ENCODE data around the gene MAMSTR.

Gene MAMSTR

DNA sequence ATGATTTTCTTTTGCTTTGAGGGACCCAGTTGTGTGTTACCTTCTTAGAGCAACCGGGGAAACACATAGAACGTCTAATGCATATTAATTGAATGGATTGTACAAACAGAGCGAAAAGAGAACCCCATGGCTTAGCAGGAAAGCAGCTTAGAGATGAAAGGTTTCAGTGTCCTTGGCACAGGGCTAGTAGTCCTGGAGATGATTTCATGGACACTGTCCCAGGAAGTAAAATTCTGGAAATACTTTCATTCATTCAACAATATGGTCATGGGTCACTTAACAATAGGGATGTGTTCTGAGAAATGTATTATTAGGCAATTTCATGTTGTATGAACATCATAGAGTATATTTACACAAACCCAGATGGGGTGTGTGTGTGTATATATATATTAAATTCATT is 33.4 kb downstream of the MAMSTR start:
- Histone ChIP-seq H3K79me1 (ENCODE audit: low read depth, low read length) (no peaks in the 10 kb centered on the region), H4K8ac (ENCODE audit: low read depth, low read length) (no peak overlapping the region), H3K4ac (ENCODE audit: low read length) (no peak overlapping the region), H3K18ac (ENCODE audit: low read length) (no peak overlapping the region), H3K23ac (ENCODE audit: low read depth, low read length, poor library complexity) (no peak overlapping the region), H2AFZ (ENCODE audit: low read length) (no peak overlapping the region), H3K27me3 (ENCODE audit: control insufficient read depth in 3 of 3, insufficient read depth in 3 of 3, low read depth in 1 of 3, low read length in 3 of 3) (no peaks in the 10 kb centered on the region), H3K14ac (ENCODE audit: low read length) (no peak overlapping the region), H3K9me3 (replicated peaks in 1 of 2; ENCODE audit: control insufficient read depth in 2 of 2, insufficient read depth in 1 of 2, low read depth in 1 of 2, low read length in 2 of 2) (peaks cover 0 to 3% of the 10 kb centered on the region in 2 donors), H3K36me3 (replicated peaks in 1 of 2; ENCODE audit: control insufficient read depth in 2 of 2, insufficient read depth in 2 of 2, low read length in 2 of 2) (no peaks in the 10 kb centered on the region), H3K9ac (ENCODE audit: low read depth, low read length, poor library complexity) (no peak overlapping the region), H2BK5ac (ENCODE audit: low read length) (no peak overlapping the region), H2BK120ac (ENCODE audit: low read depth, low read length) (no peak overlapping the region), H3K4me2 (ENCODE audit: insufficient read depth, low read length, poor library complexity, severe bottlenecking) (no peak overlapping the region), H2BK12ac (ENCODE audit: low read length) (no peak overlapping the region), H4K91ac (ENCODE audit: low read depth, low read length, poor library complexity) (no peak overlapping the region), H2BK15ac (ENCODE audit: low read length) (no peak overlapping the region), H3K4me3 (ENCODE audit: low read length in 2 of 2) (no peak overlapping the region), H3K27ac (replicated peaks; ENCODE audit: low read length) (no peak overlapping the region), H2AK5ac (ENCODE audit: low read depth, low read length) (no peak overlapping the region), H3K4me1 (ENCODE audit: control insufficient read depth in 2 of 2, insufficient read depth in 1 of 2, low read depth in 1 of 2, low read length in 2 of 2) (peaks cover 0 to 2% of the 10 kb centered on the region in 2 donors)
- WGBS, 2 donors (ENCODE audit: extremely low coverage in 2 of 2, insufficient read length in 2 of 2, insufficient replicate concordance in 1 of 2): no CpG with 5 or more reads among the region's 3 CpGs
- no peak for DNase-seq (ENCODE audit: low spot score)

DNA sequence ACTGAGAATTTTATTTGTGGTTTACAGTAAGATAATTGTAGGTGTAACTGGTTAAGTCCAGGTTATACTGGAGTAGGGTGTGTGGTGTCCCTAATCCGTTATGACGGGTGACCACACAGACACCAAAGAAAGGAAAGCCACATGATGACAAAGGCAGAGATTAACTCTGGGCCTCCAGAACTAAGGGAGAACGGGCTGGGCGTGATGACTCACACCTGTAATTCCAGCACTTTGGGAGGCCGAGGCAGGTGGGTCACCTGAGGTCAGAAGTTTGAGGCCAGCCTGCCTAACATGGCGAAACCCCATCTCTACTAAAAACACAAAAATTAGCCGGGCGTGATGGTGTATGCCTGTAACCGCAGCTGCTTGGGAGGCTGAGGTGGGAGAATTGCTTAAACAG is 33.9 kb downstream of the MAMSTR start:
- H3K4me3 ChIP-seq (ENCODE audit: low read length in 2 of 2): no peak overlapping the region
- no CpG with 5 or more reads among the region's 9 CpGs for WGBS, 2 donors (ENCODE audit: extremely low coverage in 2 of 2, insufficient read length in 2 of 2, insufficient replicate concordance in 1 of 2)
- no peak overlapping the region for H3K27ac ChIP-seq (replicated peaks; ENCODE audit: low read length)
- H4K91ac ChIP-seq (ENCODE audit: low read depth, low read length, poor library complexity): no peak overlapping the region
- H3K18ac ChIP-seq (ENCODE audit: low read length): no peak overlapping the region
- H4K8ac ChIP-seq (ENCODE audit: low read depth, low read length): no peak overlapping the region
- no peak overlapping the region for H2AK5ac ChIP-seq (ENCODE audit: low read depth, low read length)
- H2BK12ac ChIP-seq (ENCODE audit: low read length): no peak overlapping the region
- no peak overlapping the region for H3K23ac ChIP-seq (ENCODE audit: low read depth, low read length, poor library complexity)
- H3K9me3 ChIP-seq (replicated peaks in 1 of 2; ENCODE audit: control insufficient read depth in 2 of 2, insufficient read depth in 1 of 2, low read depth in 1 of 2, low read length in 2 of 2): peaks cover 0 to 3% of the 10 kb centered on the region in 2 donors
- H2BK5ac ChIP-seq (ENCODE audit: low read length): no peak overlapping the region
- H2AFZ ChIP-seq (ENCODE audit: low read length): no peak overlapping the region
- no peak overlapping the region for H3K9ac ChIP-seq (ENCODE audit: low read depth, low read length, poor library complexity)
- no peak overlapping the region for H2BK120ac ChIP-seq (ENCODE audit: low read depth, low read length)
- no peaks in the 10 kb centered on the region for H3K79me1 ChIP-seq (ENCODE audit: low read depth, low read length)
- H3K14ac ChIP-seq (ENCODE audit: low read length): no peak overlapping the region
- H3K4me2 ChIP-seq (ENCODE audit: insufficient read depth, low read length, poor library complexity, severe bottlenecking): no peak overlapping the region
- H3K27me3 ChIP-seq (ENCODE audit: control insufficient read depth in 3 of 3, insufficient read depth in 3 of 3, low read depth in 1 of 3, low read length in 3 of 3): no peaks in the 10 kb centered on the region
- no peaks in the 10 kb centered on the region for H3K36me3 ChIP-seq (replicated peaks in 1 of 2; ENCODE audit: control insufficient read depth in 2 of 2, insufficient read depth in 2 of 2, low read length in 2 of 2)
- no peak overlapping the region for H2BK15ac ChIP-seq (ENCODE audit: low read length)
- peaks cover 0 to 2% of the 10 kb centered on the region in 2 donors for H3K4me1 ChIP-seq (ENCODE audit: control insufficient read depth in 2 of 2, insufficient read depth in 1 of 2, low read depth in 1 of 2, low read length in 2 of 2)
- DNase-seq (ENCODE audit: low spot score): no peak
- no peak overlapping the region for H3K4ac ChIP-seq (ENCODE audit: low read length)

GRCh38 chr19:48683349-48683748 is 36.2 kb downstream of the MAMSTR start:
- Histone ChIP-seq H2BK5ac (ENCODE audit: low read length) (no peak overlapping the region), H3K4ac (ENCODE audit: low read length) (no peak overlapping the region), H3K27ac (replicated peaks; ENCODE audit: low read length) (no peak overlapping the region), H2AFZ (ENCODE audit: low read length) (no peak overlapping the region), H2BK12ac (ENCODE audit: low read length) (no peak overlapping the region), H3K9me3 (replicated peaks in 1 of 2; ENCODE audit: control insufficient read depth in 2 of 2, insufficient read depth in 1 of 2, low read depth in 1 of 2, low read length in 2 of 2) (peaks cover 0 to 3% of the 10 kb centered on the region in 2 donors), H3K23ac (ENCODE audit: low read depth, low read length, poor library complexity) (no peak overlapping the region), H3K27me3 (ENCODE audit: control insufficient read depth in 3 of 3, insufficient read depth in 3 of 3, low read depth in 1 of 3, low read length in 3 of 3) (peaks cover 0 to under 1% (median 0%) of the 10 kb centered on the region in 3 experiments), H3K18ac (ENCODE audit: low read length) (no peak overlapping the region), H2BK15ac (ENCODE audit: low read length) (no peak overlapping the region), H4K91ac (ENCODE audit: low read depth, low read length, poor library complexity) (no peak overlapping the region), H3K79me1 (ENCODE audit: low read depth, low read length) (no peaks in the 10 kb centered on the region), H2AK5ac (ENCODE audit: low read depth, low read length) (peak overlapping the region; percentile 63), H3K9ac (ENCODE audit: low read depth, low read length, poor library complexity) (no peak overlapping the region), H2BK120ac (ENCODE audit: low read depth, low read length) (no peak overlapping the region), H4K8ac (ENCODE audit: low read depth, low read length) (no peak overlapping the region), H3K4me1 (ENCODE audit: control insufficient read depth in 2 of 2, insufficient read depth in 1 of 2, low read depth in 1 of 2, low read length in 2 of 2) (peaks cover 0 to 2% of the 10 kb centered on the region in 2 donors), H3K36me3 (replicated peaks in 1 of 2; ENCODE audit: control insufficient read depth in 2 of 2, insufficient read depth in 2 of 2, low read length in 2 of 2) (no peaks in the 10 kb centered on the region), H3K4me3 (ENCODE audit: low read length in 2 of 2) (no peak overlapping the region), H3K4me2 (ENCODE audit: insufficient read depth, low read length, poor library complexity, severe bottlenecking) (no peak overlapping the region), H3K14ac (ENCODE audit: low read length) (peak overlapping the region; percentile 82)
- WGBS, 2 donors (ENCODE audit: extremely low coverage in 2 of 2, insufficient read length in 2 of 2, insufficient replicate concordance in 1 of 2): no CpG with 5 or more reads among the region's 11 CpGs
- no peak for DNase-seq (ENCODE audit: low spot score)

DNA sequence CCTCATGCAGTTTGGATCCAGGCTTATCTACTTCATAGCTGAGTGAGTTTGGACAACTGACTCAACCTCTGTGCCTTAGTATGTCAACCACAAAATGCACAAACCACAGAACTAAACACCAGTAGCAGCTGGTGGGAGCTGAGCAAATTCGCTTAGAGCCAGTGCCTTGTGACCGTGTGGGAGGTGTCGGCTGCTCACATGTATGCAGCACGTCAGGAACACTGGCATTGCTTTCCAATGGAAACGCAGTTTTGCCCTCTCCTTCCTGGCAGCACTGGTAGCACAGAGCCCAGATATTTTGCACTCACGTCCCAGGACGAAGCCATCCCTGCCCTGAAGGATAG is 38.4 kb downstream of the MAMSTR start:
- H3K27ac ChIP-seq (replicated peaks; ENCODE audit: low read length): no peak overlapping the region
- peak overlapping the region; percentile 74 for H2AK5ac ChIP-seq (ENCODE audit: low read depth, low read length)
- no peaks in the 10 kb centered on the region for H3K36me3 ChIP-seq (replicated peaks in 1 of 2; ENCODE audit: control insufficient read depth in 2 of 2, insufficient read depth in 2 of 2, low read length in 2 of 2)
- no peaks in the 10 kb centered on the region for H3K79me1 ChIP-seq (ENCODE audit: low read depth, low read length)
- H3K18ac ChIP-seq (ENCODE audit: low read length): no peak overlapping the region
- no peak overlapping the region for H4K8ac ChIP-seq (ENCODE audit: low read depth, low read length)
- H3K9me3 ChIP-seq (replicated peaks in 1 of 2; ENCODE audit: control insufficient read depth in 2 of 2, insufficient read depth in 1 of 2, low read depth in 1 of 2, low read length in 2 of 2): no peaks in the 10 kb centered on the region
- no peak overlapping the region for H2BK15ac ChIP-seq (ENCODE audit: low read length)
- H3K4me3 ChIP-seq (ENCODE audit: low read length in 2 of 2): no peak overlapping the region
- H3K4ac ChIP-seq (ENCODE audit: low read length): peak overlapping the region; percentile 93
- no peak for DNase-seq (ENCODE audit: low spot score)
- H4K91ac ChIP-seq (ENCODE audit: low read depth, low read length, poor library complexity): no peak overlapping the region
- peaks cover 0 to 2% of the 10 kb centered on the region in 2 donors for H3K4me1 ChIP-seq (ENCODE audit: control insufficient read depth in 2 of 2, insufficient read depth in 1 of 2, low read depth in 1 of 2, low read length in 2 of 2)
- no peak overlapping the region for H3K9ac ChIP-seq (ENCODE audit: low read depth, low read length, poor library complexity)
- H3K23ac ChIP-seq (ENCODE audit: low read depth, low read length, poor library complexity): no peak overlapping the region
- H3K14ac ChIP-seq (ENCODE audit: low read length): no peak overlapping the region
- peak overlapping the region; percentile 86 for H2BK12ac ChIP-seq (ENCODE audit: low read length)
- peaks cover 0 to 10% (median 0%) of the 10 kb centered on the region in 3 experiments for H3K27me3 ChIP-seq (ENCODE audit: control insufficient read depth in 3 of 3, insufficient read depth in 3 of 3, low read depth in 1 of 3, low read length in 3 of 3)
- no CpG with 5 or more reads among the region's 7 CpGs for WGBS, 2 donors (ENCODE audit: extremely low coverage in 2 of 2, insufficient read length in 2 of 2, insufficient replicate concordance in 1 of 2)
- no peak overlapping the region for H3K4me2 ChIP-seq (ENCODE audit: insufficient read depth, low read length, poor library complexity, severe bottlenecking)
- no peak overlapping the region for H2BK5ac ChIP-seq (ENCODE audit: low read length)
- H2AFZ ChIP-seq (ENCODE audit: low read length): no peak overlapping the region
- no peak overlapping the region for H2BK120ac ChIP-seq (ENCODE audit: low read depth, low read length)
